Left lung (tissue), 10 donors: Measurements from ENCODE around the gene MYMX. TPM values are rescaled to one million over a fixed set of nuclear protein-coding genes. Genes with fewer than 3 reads are reported as not detected.

ENCODE experiments used
- ATAC-seq: fragments of 200-7000 bp; cut with Tn5 transposase; one replicate; pipeline ENCODE4 v1.9.1; 2020; ENCODE audit warnings: moderate library complexity
- DNase-seq, 4 donors: peaks; one replicate each; pipeline ENCODE4 v3.0.0-alpha.2; 2013 to 2020
- H3K27ac ChIP-seq, 2 donors: fragments of 200-600 bp; sonication (generic) in 1 of 2; one replicate each; pipeline versions ENCODE4 v1.5.0 to v1.8.0; 2020 to 2021
- H3K27me3 ChIP-seq, 2 donors: fragments of 200-600 bp; sonication (generic) in 1 of 2; one replicate each; pipeline versions ENCODE4 v1.5.0 to v1.8.0; 2020 to 2021
- H3K36me3 ChIP-seq, 2 donors: fragments of 200-600 bp; sonication (generic) in 1 of 2; one replicate each; pipeline versions ENCODE4 v1.5.0 to v1.8.0; 2020 to 2021
- H3K4me1 ChIP-seq, 2 donors: fragments of 200-600 bp; one replicate each; pipeline ENCODE4 v1.8.0; 2021
- H3K4me3 ChIP-seq, 2 donors: fragments of 200-600 bp; sonication (generic) in 1 of 2; one replicate each; pipeline versions ENCODE4 v1.5.0 to v1.8.0; 2020 to 2021; ENCODE audit warnings: mild to moderate bottlenecking in 1 of 2
- H3K9me3 ChIP-seq, 2 donors: fragments of 200-600 bp; sonication (generic) in 1 of 2; one replicate each; pipeline versions ENCODE4 v1.5.0 to v1.8.0; 2020 to 2021
- intact Hi-C, 2 donors: fragments of 100-400 bp; cut with DNase I; formaldehyde crosslinking; loops; one replicate each; pipeline versions ENCODE4 v1.11.2 to v1.14.2; 2022
- polyA plus RNA-seq, 6 donors: library from polyadenylated mRNA; unstranded; fragments of 120-200 nt; gene quantifications; one replicate each; pipeline ENCODE4 v1.2.1, GENCODE V29; 2013; ENCODE audit not compliant: insufficient read length in 6 of 6
- total RNA-seq, 2 donors: library from RNA; stranded (reverse); fragmentation: NEBNext Ultra II Directional; extraction: Animal tissue kit (Norgen Biotek cat#: 25700); gene quantifications; one replicate each; pipeline ENCODE4 v1.2.1, GENCODE V29; 2021
- TF ChIP-seq, protein P1 (sequence below), 2 donors: fragments of 200-600 bp; sonication (generic) in 1 of 2; IDR thresholded peaks; one replicate each; pipeline versions ENCODE4 v1.5.0 to v1.8.0; 2021; ENCODE audit warnings: antibody characterized with exemption in 2 of 2
- donor health status: DM: no; HTN: yes; CAD: no.
- donor health status: DM: no; HTN: no; CAD: no.

The MYMX gene
- total and polyA plus RNA-seq, 8 donors, result 0.21 to 0.79 (median 0.33) TPM; not detected in 2

DNA sequence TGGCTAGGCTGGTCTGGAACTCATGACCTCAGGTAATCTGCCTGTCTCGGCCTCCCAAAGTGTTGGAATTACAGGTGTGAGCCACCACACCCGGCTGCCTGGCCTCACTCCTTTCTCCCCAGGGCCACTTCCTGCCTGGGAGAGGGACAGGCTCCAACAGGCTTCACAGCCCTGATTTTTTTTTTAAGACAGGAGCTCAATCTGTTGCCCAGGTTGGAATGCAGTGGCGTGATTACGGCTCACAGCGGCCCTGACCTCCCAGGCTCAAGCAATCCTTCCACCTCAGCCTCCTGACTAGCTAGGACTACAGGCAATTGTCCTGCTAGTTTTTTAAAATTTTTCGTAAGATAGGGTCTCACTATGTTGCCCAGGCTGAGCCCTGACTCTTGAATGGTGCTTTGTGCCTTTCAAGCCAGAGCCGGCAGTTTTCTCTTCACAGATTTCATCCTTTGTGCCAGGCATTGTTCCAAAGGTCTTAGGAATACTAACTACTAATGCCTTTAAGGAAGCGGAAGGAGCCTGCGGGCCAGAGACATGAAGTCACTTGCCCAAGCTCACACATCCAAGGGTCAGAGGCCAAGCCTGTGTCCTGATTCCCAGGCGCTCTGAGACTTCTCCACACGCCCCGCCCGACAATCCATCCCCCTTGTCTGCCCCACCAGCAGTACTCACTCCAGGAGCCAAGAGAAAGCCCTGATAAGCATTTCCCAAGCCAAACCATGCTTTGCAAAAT lies 38.9 kb upstream of the MYMX start:
- H3K36me3 ChIP-seq, result no peaks in the 10 kb centered on the region
- peak in 1 of 4 donors; percentile 43 for DNase-seq
- no peaks in the 10 kb centered on the region for H3K27me3 ChIP-seq
- no peak overlapping the region for H3K27ac ChIP-seq
- H3K4me1 ChIP-seq, result peaks cover 0 to 11% of the 10 kb centered on the region in 2 donors
- intact Hi-C loops, result no loop called here
- H3K9me3 ChIP-seq, result no peaks in the 10 kb centered on the region
- TF ChIP-seq, protein P1, sequence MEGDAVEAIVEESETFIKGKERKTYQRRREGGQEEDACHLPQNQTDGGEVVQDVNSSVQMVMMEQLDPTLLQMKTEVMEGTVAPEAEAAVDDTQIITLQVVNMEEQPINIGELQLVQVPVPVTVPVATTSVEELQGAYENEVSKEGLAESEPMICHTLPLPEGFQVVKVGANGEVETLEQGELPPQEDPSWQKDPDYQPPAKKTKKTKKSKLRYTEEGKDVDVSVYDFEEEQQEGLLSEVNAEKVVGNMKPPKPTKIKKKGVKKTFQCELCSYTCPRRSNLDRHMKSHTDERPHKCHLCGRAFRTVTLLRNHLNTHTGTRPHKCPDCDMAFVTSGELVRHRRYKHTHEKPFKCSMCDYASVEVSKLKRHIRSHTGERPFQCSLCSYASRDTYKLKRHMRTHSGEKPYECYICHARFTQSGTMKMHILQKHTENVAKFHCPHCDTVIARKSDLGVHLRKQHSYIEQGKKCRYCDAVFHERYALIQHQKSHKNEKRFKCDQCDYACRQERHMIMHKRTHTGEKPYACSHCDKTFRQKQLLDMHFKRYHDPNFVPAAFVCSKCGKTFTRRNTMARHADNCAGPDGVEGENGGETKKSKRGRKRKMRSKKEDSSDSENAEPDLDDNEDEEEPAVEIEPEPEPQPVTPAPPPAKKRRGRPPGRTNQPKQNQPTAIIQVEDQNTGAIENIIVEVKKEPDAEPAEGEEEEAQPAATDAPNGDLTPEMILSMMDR (IDR thresholded peaks at IDR 0.05), result no peak
- H3K4me3 ChIP-seq, result no peak overlapping the region
- ATAC-seq, result peak; percentile 60

DNA sequence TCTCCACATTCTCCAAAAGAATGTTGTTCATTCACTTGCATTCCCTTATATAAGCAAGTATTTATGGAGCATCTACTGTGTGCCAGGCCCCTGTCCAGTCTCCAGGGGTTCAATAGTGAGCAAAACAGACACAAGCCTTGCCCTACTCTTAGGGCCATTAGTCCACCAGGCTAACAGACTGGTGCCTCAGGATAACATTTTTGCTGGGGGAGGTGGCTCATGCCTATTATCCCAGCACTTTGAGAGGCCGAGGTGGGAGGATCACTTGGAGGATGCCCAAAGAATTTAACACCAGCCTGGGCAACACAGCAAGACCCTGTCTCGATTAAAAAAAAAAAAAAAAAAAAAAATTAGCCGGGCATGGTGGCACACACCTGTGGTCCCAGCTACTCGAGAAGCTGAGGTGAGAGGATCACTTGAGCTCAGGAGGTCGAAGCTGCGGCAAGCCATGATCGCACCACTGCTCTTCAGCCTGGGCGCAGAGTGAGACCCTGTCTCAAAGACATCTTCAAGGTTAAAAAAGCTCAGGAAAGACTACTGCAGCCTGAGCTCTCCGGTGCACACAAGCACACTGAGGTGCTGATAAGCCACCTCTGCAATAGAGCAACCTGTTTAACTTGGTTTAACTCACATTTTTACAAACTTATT lies 38.2 kb upstream of the MYMX start:
- peaks cover 0 to 10% of the 10 kb centered on the region in 2 donors for H3K4me1 ChIP-seq
- TF ChIP-seq, protein P1 (IDR thresholded peaks at IDR 0.05), result no peak
- no peaks in the 10 kb centered on the region for H3K9me3 ChIP-seq
- intact Hi-C loops, result no loop called here
- no peak overlapping the region for H3K4me3 ChIP-seq
- H3K27ac ChIP-seq, result no peak overlapping the region
- ATAC-seq, result no peak
- H3K36me3 ChIP-seq, result no peaks in the 10 kb centered on the region
- H3K27me3 ChIP-seq, result no peaks in the 10 kb centered on the region
- DNase-seq, result peak in 1 of 4 donors; percentile 19

DNA sequence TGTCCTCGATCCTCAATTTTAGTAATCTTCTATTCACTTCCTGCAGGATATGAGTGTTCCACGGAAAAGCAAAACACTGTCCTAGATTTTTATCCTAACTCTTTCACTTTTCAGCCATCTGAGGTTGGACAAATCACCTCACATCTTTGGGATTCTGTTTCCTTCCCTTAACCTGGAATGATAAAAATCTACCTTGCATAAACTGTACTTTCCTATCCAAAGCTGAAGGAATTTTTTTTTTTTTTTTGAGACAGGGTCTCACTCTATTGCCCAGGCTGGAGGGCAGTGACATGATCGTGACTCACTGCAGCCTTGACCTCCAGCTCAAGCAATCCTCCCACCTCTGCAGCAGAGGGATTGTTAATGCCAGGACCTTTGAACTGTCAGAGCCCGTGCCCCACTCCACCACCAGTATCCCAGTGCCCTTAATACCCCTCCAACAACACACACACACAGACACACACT lies 37.6 kb upstream of the MYMX start:
- intact Hi-C loops, result no loop called here
- H3K4me3 ChIP-seq, result no peak overlapping the region
- H3K27ac ChIP-seq, result no peak overlapping the region
- H3K36me3 ChIP-seq, result no peaks in the 10 kb centered on the region
- no peak for DNase-seq
- no peaks in the 10 kb centered on the region for H3K27me3 ChIP-seq
- TF ChIP-seq, protein P1 (IDR thresholded peaks at IDR 0.05), result no peak
- H3K9me3 ChIP-seq, result no peaks in the 10 kb centered on the region
- ATAC-seq, result no peak
- H3K4me1 ChIP-seq, result peaks cover 0 to 10% of the 10 kb centered on the region in 2 donors

DNA sequence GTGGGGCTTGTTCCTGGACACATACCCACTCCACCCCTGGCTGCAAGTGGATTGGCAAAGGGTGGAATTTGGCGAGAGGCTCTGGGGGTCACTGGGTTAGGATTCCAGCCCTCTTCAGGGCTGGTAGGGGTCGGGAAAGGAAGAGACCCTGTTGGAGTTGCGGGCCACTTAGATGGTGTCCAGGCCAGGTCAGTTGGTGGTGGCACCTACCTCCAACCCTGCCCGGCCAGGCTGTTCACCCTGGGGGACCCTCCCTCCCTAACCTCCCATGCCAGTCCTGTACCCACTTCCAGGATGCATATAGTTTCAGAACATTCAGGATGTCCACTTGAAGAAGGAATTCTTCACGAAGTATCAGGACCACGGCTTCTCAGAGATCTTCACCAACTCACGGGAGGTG lies 37.1 kb upstream of the MYMX start:
- no peak overlapping the region for H3K4me3 ChIP-seq
- TF ChIP-seq, protein P1 (IDR thresholded peaks at IDR 0.05), result no peak
- ATAC-seq, result no peak
- no peaks in the 10 kb centered on the region for H3K36me3 ChIP-seq
- DNase-seq, result no peak
- peaks cover 0 to 10% of the 10 kb centered on the region in 2 donors for H3K4me1 ChIP-seq
- no peaks in the 10 kb centered on the region for H3K27me3 ChIP-seq
- no peak overlapping the region for H3K27ac ChIP-seq
- intact Hi-C loops, result no loop called here
- H3K9me3 ChIP-seq, result no peaks in the 10 kb centered on the region

DNA sequence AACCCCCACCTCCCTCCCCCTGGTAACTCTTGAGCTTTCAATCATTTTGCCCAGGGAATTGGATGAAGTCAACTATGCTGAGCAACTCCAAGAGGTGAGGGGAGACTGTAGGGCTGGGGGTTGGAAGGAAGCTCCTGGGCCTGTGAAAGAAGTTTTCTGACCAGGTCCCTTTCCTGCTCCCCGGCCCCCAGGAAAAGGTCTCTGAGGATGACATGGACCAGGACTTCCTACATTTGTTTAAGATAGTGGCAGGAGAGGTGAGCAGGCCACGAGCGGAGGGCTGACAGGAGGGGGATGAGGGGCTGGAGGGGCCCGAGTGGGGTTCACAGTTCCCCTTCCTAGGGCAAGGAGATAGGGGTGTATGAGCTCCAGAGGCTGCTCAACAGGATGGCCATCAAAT lies 36.3 kb upstream of the MYMX start:
- H3K36me3 ChIP-seq, result no peaks in the 10 kb centered on the region
- H3K4me3 ChIP-seq, result no peak overlapping the region
- DNase-seq (no peak), ATAC-seq (no peak)
- H3K4me1 ChIP-seq, result peaks cover 0 to 10% of the 10 kb centered on the region in 2 donors
- H3K27ac ChIP-seq, result no peak overlapping the region
- no peaks in the 10 kb centered on the region for H3K27me3 ChIP-seq
- intact Hi-C loops, result no loop called here
- TF ChIP-seq, protein P1 (IDR thresholded peaks at IDR 0.05), result no peak
- no peaks in the 10 kb centered on the region for H3K9me3 ChIP-seq
